Right atrium auricular region (tissue), 2 donors: ENCODE data around the gene ACOT11. TPM values are rescaled to one million over a fixed set of nuclear protein-coding genes. Genes with fewer than 3 reads are reported as not detected.
A peak's percentile ranks its signal among the peaks of the same experiment; 100 is the strongest.

Experiments
- DNase-seq: peaks from one replicate; pipeline ENCODE4 v3.0.0-alpha.2; 2019; ENCODE audit warnings: low spot score
- H3K27ac ChIP-seq, 2 donors: fragments of 200-600 bp; sonication (generic); 1 replicate in 1 of 2; 2 replicates in 1 of 2; pipeline ENCODE4 v1.5.1; 2016 to 2019
- H3K27me3 ChIP-seq, 2 donors: fragments of 200-600 bp; sonication (generic); one replicate each; pipeline versions ENCODE4 v1.5.1 to v1.6.0; 2017 to 2019
- H3K36me3 ChIP-seq: fragments of 200-600 bp; sonication (generic); one replicate; pipeline ENCODE4 v1.5.1; 2016
- H3K4me1 ChIP-seq, 2 donors: fragments of 200-600 bp; sonication (generic); one replicate each; pipeline versions ENCODE4 v1.5.1 to v1.6.0; 2017 to 2019
- H3K4me3 ChIP-seq, 2 donors: fragments of 200-600 bp; sonication (generic); 1 replicate in 1 of 2; 2 replicates in 1 of 2; pipeline ENCODE4 v1.5.1; 2017 to 2019; ENCODE audit warnings: mild to moderate bottlenecking in 1 of 2, moderate library complexity in 1 of 2
- H3K9me3 ChIP-seq, 2 donors: fragments of 200-600 bp; sonication (generic); one replicate each; pipeline ENCODE4 v1.5.1; 2019
- total RNA-seq, 2 donors: library from RNA; depleted of rRNA; stranded (reverse); fragments of >200 nt; gene quantifications; one replicate each; pipeline ENCODE4 v1.1.0, GENCODE V29; 2016
- TF ChIP-seq, protein P1 (sequence below), 2 donors: fragments of 200-600 bp; sonication (generic); IDR thresholded peaks; one replicate each; pipeline ENCODE4 v1.5.1; 2019; ENCODE audit warnings: antibody characterized with exemption in 2 of 2

ACOT11 gene
- 10 to 100 TPM in 1 of 2 donors, 1 to 10 TPM in 1; 9.1 to 27.0 TPM for total RNA-seq

DNA sequence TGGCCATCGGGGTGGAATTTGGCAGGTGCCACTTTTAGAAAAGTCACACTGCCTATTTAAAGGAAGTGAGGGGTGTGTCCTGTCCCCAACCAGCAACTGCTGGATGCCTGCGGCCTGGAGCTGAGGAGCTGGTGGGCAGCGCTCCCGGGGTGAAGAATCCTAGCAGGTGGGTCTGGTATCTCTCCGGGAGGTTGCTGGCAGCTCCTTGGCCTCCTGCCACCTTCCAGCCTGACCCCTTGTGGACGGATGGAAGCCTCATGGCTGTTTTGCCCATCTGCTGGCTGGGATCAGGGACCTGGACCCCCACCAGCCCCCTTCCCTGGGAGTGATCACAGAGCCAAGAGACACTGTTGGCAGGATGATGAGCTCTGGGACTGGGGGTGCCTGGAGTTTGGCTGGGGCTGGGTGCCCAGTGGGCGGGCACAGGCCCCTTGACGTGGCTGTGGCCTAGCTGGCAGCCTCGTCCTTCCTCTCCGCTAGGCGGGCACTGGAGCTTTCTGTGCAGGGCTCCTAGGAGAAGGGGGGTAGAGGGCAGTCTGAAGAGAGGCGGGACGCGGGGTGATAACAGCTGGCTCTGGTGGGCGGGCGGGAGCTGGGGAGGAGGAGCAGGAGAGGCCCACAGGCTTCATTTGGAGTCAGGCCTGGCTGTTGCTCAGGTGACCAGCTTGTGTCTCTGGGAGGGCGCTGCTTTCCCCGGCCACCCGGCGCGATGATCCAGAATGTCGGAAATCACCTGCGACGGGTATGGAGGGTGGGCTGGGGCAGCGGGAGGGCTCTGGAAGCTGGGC is at the start of gene ACOT11:
Gene ACOT11, plus strand, starts transcription at position 628 of the 788 bp plus-strand sequence. Its CDS starts 82 bp downstream, at position 710.
- peak within 1 kb of the TSS; percentile 87 to 94 for H3K27ac ChIP-seq
- no peaks in the 10 kb centered on the region for H3K36me3 ChIP-seq
- no peaks in the 10 kb centered on the region for H3K27me3 ChIP-seq
- peaks cover 0 to 36% of the 10 kb centered on the region in 2 donors for H3K4me1 ChIP-seq
- DNase-seq = peak; percentile 84
- TF ChIP-seq, protein P1, sequence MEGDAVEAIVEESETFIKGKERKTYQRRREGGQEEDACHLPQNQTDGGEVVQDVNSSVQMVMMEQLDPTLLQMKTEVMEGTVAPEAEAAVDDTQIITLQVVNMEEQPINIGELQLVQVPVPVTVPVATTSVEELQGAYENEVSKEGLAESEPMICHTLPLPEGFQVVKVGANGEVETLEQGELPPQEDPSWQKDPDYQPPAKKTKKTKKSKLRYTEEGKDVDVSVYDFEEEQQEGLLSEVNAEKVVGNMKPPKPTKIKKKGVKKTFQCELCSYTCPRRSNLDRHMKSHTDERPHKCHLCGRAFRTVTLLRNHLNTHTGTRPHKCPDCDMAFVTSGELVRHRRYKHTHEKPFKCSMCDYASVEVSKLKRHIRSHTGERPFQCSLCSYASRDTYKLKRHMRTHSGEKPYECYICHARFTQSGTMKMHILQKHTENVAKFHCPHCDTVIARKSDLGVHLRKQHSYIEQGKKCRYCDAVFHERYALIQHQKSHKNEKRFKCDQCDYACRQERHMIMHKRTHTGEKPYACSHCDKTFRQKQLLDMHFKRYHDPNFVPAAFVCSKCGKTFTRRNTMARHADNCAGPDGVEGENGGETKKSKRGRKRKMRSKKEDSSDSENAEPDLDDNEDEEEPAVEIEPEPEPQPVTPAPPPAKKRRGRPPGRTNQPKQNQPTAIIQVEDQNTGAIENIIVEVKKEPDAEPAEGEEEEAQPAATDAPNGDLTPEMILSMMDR (IDR thresholded peaks at IDR 0.05) = peak; percentile 42 to 62
- no peaks in the 10 kb centered on the region for H3K9me3 ChIP-seq
- H3K4me3 ChIP-seq = peak within 1 kb of the TSS; percentile 46 to 48

DNA sequence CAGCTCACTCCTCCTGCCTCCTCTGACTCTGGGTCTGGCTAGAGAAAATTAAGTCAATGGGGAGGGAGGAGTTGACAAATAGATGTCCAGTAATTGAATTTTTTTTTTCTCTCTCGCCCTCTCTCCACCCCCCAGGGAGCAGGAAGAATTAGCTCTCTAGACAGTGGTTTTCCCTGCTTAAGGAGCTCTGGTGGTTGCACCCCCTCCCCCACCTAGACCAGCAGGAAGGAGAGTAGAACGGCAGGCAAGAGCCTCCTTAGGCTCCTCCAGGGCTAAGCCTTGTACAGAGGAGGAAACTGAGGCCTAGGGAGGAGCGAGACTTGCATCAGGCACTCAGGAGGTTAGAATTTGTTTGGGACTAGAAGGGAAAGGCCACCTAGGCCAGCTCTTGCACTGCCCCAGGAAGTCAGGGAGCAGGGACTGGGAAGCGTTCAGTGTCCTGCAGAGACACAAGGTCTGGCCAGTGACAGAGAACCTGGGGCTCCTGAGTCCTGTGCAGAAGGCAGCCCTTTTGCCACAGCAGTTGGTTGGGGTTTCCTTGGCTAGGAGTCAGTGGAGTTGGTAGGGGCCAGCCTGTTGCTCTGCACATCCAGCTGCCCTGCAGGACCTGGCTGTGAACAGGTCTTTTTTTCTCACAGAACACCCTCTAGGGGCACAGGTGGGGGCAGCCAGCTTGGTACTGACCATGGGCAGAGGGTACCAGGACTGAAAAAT is 49.5 kb upstream of the ACOT11 start:
- no peak for DNase-seq
- no peaks in the 10 kb centered on the region for H3K9me3 ChIP-seq
- no peaks in the 10 kb centered on the region for H3K27me3 ChIP-seq
- H3K4me3 ChIP-seq = peak overlapping the region in 1 of 2 donors; percentile 48
- H3K4me1 ChIP-seq = peaks cover 0 to 13% of the 10 kb centered on the region in 2 donors
- H3K36me3 ChIP-seq = no peaks in the 10 kb centered on the region
- no peak overlapping the region for H3K27ac ChIP-seq
- TF ChIP-seq, protein P1 (IDR thresholded peaks at IDR 0.05) = no peak

DNA sequence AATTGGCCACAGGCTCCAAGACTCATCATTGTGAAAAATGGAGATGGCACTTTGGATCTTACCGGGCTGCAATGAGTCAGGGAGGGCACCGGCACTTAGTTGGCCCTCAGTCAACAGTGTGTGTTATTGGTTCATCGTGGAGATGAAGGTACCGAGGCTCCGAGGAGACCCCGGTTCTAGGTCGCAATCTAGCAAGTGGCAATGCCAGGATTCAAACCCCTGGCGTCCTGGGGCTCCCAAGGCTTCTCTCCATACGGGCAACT is 49.0 kb upstream of the ACOT11 start:
- Histone ChIP-seq H3K27me3 (no peaks in the 10 kb centered on the region), H3K4me3 (peak overlapping the region; percentile 31 to 48), H3K9me3 (no peaks in the 10 kb centered on the region), H3K27ac (no peak overlapping the region), H3K36me3 (no peaks in the 10 kb centered on the region), H3K4me1 (peaks cover 0 to 13% of the 10 kb centered on the region in 2 donors)
- TF ChIP-seq, protein P1 (IDR thresholded peaks at IDR 0.05) = no peak
- DNase-seq = no peak

DNA sequence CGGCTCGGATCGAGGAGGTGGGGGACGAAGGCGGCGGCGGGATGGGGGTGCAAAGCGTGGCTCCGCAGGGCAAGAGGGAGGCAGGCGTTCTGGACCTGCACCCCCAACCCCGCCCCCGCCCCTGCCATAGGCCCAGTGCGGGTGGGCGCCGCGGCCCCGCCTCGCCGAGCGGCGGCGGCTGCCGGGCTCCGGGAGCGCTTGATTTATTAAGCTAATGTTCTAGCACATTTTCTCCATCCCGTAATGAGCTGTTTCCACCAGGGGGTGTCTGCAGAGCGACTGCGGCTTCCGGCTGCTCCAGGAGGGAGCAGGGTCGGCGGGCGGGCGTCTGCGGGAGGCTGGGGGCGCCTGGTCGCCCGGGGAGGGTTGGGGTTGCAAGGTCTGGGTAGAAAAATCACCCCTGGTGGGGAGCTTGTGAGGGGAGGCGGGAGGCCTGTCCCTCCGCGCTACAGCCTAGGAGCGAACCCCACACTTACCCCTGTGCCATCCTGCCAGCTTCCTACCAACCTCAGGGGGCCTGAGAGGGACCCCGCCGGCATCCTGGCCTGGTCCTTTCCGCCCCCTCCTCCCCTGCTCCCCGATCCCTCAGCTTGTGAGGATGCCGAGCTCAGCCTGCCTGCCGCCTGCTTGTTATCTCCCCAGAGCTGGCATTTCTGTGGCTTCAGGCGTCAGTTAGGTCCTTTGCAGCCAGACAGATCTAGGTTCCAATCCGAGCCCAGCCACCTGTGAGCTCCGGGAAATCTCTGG is 48.5 kb upstream of the ACOT11 start:
- TF ChIP-seq, protein P1 (IDR thresholded peaks at IDR 0.05) = peak in 1 of 2 donors; percentile 62
- no peak overlapping the region for H3K27ac ChIP-seq
- no peak for DNase-seq
- peaks cover 0 to 13% of the 10 kb centered on the region in 2 donors for H3K4me1 ChIP-seq
- H3K9me3 ChIP-seq = no peaks in the 10 kb centered on the region
- no peaks in the 10 kb centered on the region for H3K27me3 ChIP-seq
- peak overlapping the region; percentile 31 to 48 for H3K4me3 ChIP-seq
- no peaks in the 10 kb centered on the region for H3K36me3 ChIP-seq

DNA sequence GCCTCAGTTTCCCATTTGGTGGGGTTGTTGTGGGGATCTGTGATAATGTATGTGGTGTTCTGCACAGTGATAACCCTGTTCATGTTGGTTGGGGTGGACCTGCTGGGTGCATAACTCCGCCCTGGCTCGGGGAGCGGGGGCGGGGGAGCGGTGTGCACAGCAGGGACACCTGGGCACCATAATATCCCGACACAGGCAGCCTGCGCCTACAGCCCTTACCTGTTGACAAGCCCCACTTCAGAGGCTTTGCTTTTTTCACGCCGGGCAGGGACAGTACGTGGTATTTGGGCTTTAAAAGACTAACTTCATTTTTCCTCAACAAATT is 48.0 kb upstream of the ACOT11 start:
- TF ChIP-seq, protein P1 (IDR thresholded peaks at IDR 0.05) = no peak
- H3K27me3 ChIP-seq = no peaks in the 10 kb centered on the region
- H3K27ac ChIP-seq = no peak overlapping the region
- no peaks in the 10 kb centered on the region for H3K36me3 ChIP-seq
- H3K4me1 ChIP-seq = peaks cover 0 to 13% of the 10 kb centered on the region in 2 donors
- peak overlapping the region in 1 of 2 donors; percentile 48 for H3K4me3 ChIP-seq
- H3K9me3 ChIP-seq = no peaks in the 10 kb centered on the region
- DNase-seq = no peak
